PC-3 (cell line): ENCODE results near the gene GRWD1. TPM values are rescaled to one million over a fixed set of nuclear protein-coding genes. Genes with fewer than 3 reads are reported as not detected.

Source experiments
- ATAC-seq: fragments of 200-7000 bp; cut with Tn5 transposase; 2 replicates; pipeline ENCODE4 v1.9.1; 2020; ENCODE audit warnings: mild to moderate bottlenecking, moderate library complexity
- BruUV-seq: library from RNA; stranded (reverse); fragments of 400-500 nt; replicated peaks from 2 replicates; lab custom pipeline; 2021; lab: Mats Ljungman, UMichigan
- CTCF ChIA-PET: fragments of 300-600 bp; sonication (Branson Sonifier 250); formaldehyde crosslinking; loops from one replicate; lab custom pipeline; 2022; ENCODE audit warnings: antibody characterized with exemption; lab: Charles Lee
- POLR2A ChIA-PET: fragments of 300-600 bp; sonication (Branson Sonifier 250); formaldehyde crosslinking; loops from one replicate; lab custom pipeline; 2022; ENCODE audit warnings: antibody characterized with exemption; ENCODE audit not compliant: unreplicated experiment; lab: Charles Lee
- DNase-seq: peaks from one replicate; pipeline ENCODE4 v3.0.0-alpha.2; 2015
- H2AFZ ChIP-seq: fragments of 300-600 bp; sonication (generic); 2 replicates; pipeline ENCODE4 v1.6.0; 2016; ENCODE audit warnings: antibody characterized with exemption, low read length
- H3F3A ChIP-seq: fragments of 300-600 bp; sonication (generic); one replicate; pipeline ENCODE4 v1.6.0; 2017; ENCODE audit warnings: antibody characterized with exemption, low read length, control low read depth, mild to moderate bottlenecking; ENCODE audit not compliant: unreplicated experiment
- H3K27ac ChIP-seq: fragments of 300-600 bp; sonication (generic); 2 replicates; pipeline ENCODE4 v1.5.1; 2016; ENCODE audit warnings: mild to moderate bottlenecking, low read length
- H3K27me3 ChIP-seq: fragments of 300-600 bp; sonication (generic); 2 replicates; pipeline ENCODE4 v1.6.1; 2016; ENCODE audit warnings: low read length, mixed read lengths
- H3K36me3 ChIP-seq: fragments of 300-600 bp; sonication (generic); 2 replicates; pipeline ENCODE4 v1.6.1; 2016; ENCODE audit warnings: low read depth, mixed run types, low read length, mixed read lengths
- H3K4me1 ChIP-seq: fragments of 300-600 bp; sonication (generic); 2 replicates; pipeline ENCODE4 v1.5.1; 2016; ENCODE audit warnings: low read length; ENCODE audit not compliant: insufficient read depth
- H3K4me2 ChIP-seq: fragments of 300-600 bp; sonication (generic); 2 replicates; pipeline ENCODE4 v1.6.0; 2016; ENCODE audit warnings: low read length
- H3K4me3 ChIP-seq: fragments of 300-600 bp; sonication (generic); 2 replicates; pipeline ENCODE4 v1.5.1; 2016; ENCODE audit warnings: mild to moderate bottlenecking, low read length, mixed read lengths
- H3K79me2 ChIP-seq: fragments of 300-600 bp; sonication (generic); 2 replicates; pipeline ENCODE4 v1.6.1; 2017; ENCODE audit warnings: low read length, mixed read lengths
- H3K9ac ChIP-seq: fragments of 300-600 bp; sonication (generic); 2 replicates; pipeline ENCODE4 v1.6.0; 2016; ENCODE audit warnings: mild to moderate bottlenecking, low read length
- H3K9me2 ChIP-seq: fragments of 300-600 bp; sonication (generic); replicated peaks from 2 replicates; pipeline ENCODE4 v1.6.1; 2016; ENCODE audit warnings: mixed run types, low read length, mixed read lengths
- H3K9me3 ChIP-seq: fragments of 300-600 bp; sonication (generic); 2 replicates; pipeline ENCODE4 v1.6.1; 2016; ENCODE audit warnings: low read length, mixed read lengths
- H4K20me1 ChIP-seq: fragments of 300-600 bp; sonication (generic); 2 replicates; pipeline ENCODE4 v1.6.1; 2016; ENCODE audit warnings: low read length, mixed read lengths
- CTCF ChIP-seq: fragments of 300-600 bp; sonication (generic); conservative IDR thresholded peaks from 2 replicates; pipeline ENCODE4 v1.5.1; 2017; ENCODE audit warnings: antibody characterized with exemption, low read depth, mild to moderate bottlenecking, low read length
- EZH2 ChIP-seq: fragments of 300-600 bp; sonication (generic); IDR thresholded peaks from one replicate; pipeline ENCODE4 v1.6.1; 2017; ENCODE audit warnings: antibody characterized with exemption, mild to moderate bottlenecking, low read length; ENCODE audit not compliant: unreplicated experiment
- EZH2phosphoT487 ChIP-seq: fragments of 300-600 bp; sonication (generic); IDR thresholded peaks from 2 replicates; pipeline ENCODE4 v1.6.1; 2018; ENCODE audit warnings: mild to moderate bottlenecking, antibody characterized with exemption, low read length, borderline replicate concordance
- intact Hi-C: fragments of 100-400 bp; cut with micrococcal nuclease; formaldehyde crosslinking; loops from 2 replicates; pipeline ENCODE4 v1.9.0; 2023
- total RNA-seq: library from RNA; depleted of rRNA; stranded (reverse); fragments of >200 nt; gene quantifications from 2 replicates; pipeline ENCODE4 v1.2.3, GENCODE V29; 2014

Gene GRWD1
- total RNA-seq, 1 experiment from 2014 or later: 33.2 TPM

- H3F3A ChIP-seq: no peaks in the 10 kb centered on the region
- H2AFZ ChIP-seq: no peak overlapping the region
- ChIA-PET CTCF (no interaction called here), POLR2A (no interaction called here)
- H3K4me3 ChIP-seq: no peak overlapping the region
- no peak overlapping the region for H3K9ac ChIP-seq
- TF ChIP-seq EZH2phosphoT487 (no peak), EZH2 (no peak), CTCF (no peak)
- H3K4me1 ChIP-seq: no peaks in the 10 kb centered on the region
- intact Hi-C loops: no loop called here
- H3K36me3 ChIP-seq: peaks cover 28% of the 10 kb centered on the region
- peaks cover 14% of the 10 kb centered on the region for H3K79me2 ChIP-seq
- no peaks in the 10 kb centered on the region for H3K9me2 ChIP-seq
- peaks cover 12% of the 10 kb centered on the region for H4K20me1 ChIP-seq
- H3K27me3 ChIP-seq: no peaks in the 10 kb centered on the region
- ATAC-seq: no peak
- H3K9me3 ChIP-seq: no peaks in the 10 kb centered on the region
- no peak overlapping the region for H3K27ac ChIP-seq
- peak; percentile 16 for DNase-seq
- no peak overlapping the region for H3K4me2 ChIP-seq
- no TSS peak for BruUV-seq
These were observed 27.6 kb downstream of the GRWD1 start for GRCh38 chr19:48473161-48473966.

- H3K9me3 ChIP-seq: no peaks in the 10 kb centered on the region
- ChIA-PET CTCF (no interaction called here), POLR2A (no interaction called here)
- no peaks in the 10 kb centered on the region for H3K9me2 ChIP-seq
- H3K4me3 ChIP-seq: no peak overlapping the region
- no peak overlapping the region for H3K4me2 ChIP-seq
- H4K20me1 ChIP-seq: peaks cover 12% of the 10 kb centered on the region
- no peak for ATAC-seq
- H3K27ac ChIP-seq: no peak overlapping the region
- no peak for DNase-seq
- H3K9ac ChIP-seq: no peak overlapping the region
- no peaks in the 10 kb centered on the region for H3K27me3 ChIP-seq
- peaks cover 14% of the 10 kb centered on the region for H3K79me2 ChIP-seq
- H2AFZ ChIP-seq: no peak overlapping the region
- H3K36me3 ChIP-seq: peaks cover 28% of the 10 kb centered on the region
- TF ChIP-seq EZH2: no peak
- TF ChIP-seq CTCF: no peak
- H3K4me1 ChIP-seq: no peaks in the 10 kb centered on the region
- H3F3A ChIP-seq: no peaks in the 10 kb centered on the region
- intact Hi-C loops: no loop called here
- no TSS peak for BruUV-seq
These were observed 28.4 kb downstream of the GRWD1 start for GRCh38 chr19:48474084-48474592.

- Histone ChIP-seq H3K4me2 (no peak overlapping the region), H3K9ac (no peak overlapping the region), H3K9me3 (no peaks in the 10 kb centered on the region), H4K20me1 (peaks cover 5% of the 10 kb centered on the region), H3K27ac (no peak overlapping the region), H3K4me1 (no peaks in the 10 kb centered on the region), H3K4me3 (no peak overlapping the region), H3F3A (no peaks in the 10 kb centered on the region), H3K79me2 (peaks cover 6% of the 10 kb centered on the region), H3K27me3 (no peaks in the 10 kb centered on the region), H2AFZ (no peak overlapping the region), H3K36me3 (peaks cover 28% of the 10 kb centered on the region), H3K9me2 (no peaks in the 10 kb centered on the region)
- POLR2A ChIA-PET: no interaction called here
- intact Hi-C loops: no loop called here
- TF ChIP-seq EZH2: no peak
- TF ChIP-seq EZH2phosphoT487: no peak
- no peak for TF ChIP-seq CTCF
- DNase-seq (no peak), ATAC-seq (no peak)
- CTCF ChIA-PET: no interaction called here
- BruUV-seq: no TSS peak
These were observed 29.7 kb downstream of the GRWD1 start for GRCh38 chr19:48475369-48476068.
